H9 (cell line): ENCODE measurements around the gene EEIG2. TPM values are rescaled to one million over a fixed set of nuclear protein-coding genes. Genes with fewer than 3 reads are reported as not detected.

Experiments
- DNase-seq: peaks from one replicate; pipeline ENCODE4 v3.0.0-alpha.2; 2017
- H2AFZ ChIP-seq: one replicate; pipeline ENCODE4 v1.6.1; 2013; ENCODE audit warnings: mild to moderate bottlenecking, low read length, control low read depth, moderate library complexity
- H2AK5ac ChIP-seq: 2 replicates; pipeline ENCODE4 v1.6.1; 2013; ENCODE audit warnings: low read length, control low read depth, mixed read lengths; ENCODE audit not compliant: insufficient read length
- H2BK120ac ChIP-seq: one replicate; pipeline ENCODE4 v1.6.1; 2013; ENCODE audit warnings: low read depth, mild to moderate bottlenecking, low read length, control low read depth, inconsistent platforms; ENCODE audit not compliant: poor library complexity, severe bottlenecking
- H2BK12ac ChIP-seq: 2 replicates; pipeline ENCODE4 v1.6.1; 2013; ENCODE audit warnings: low read length, control low read depth, mixed read lengths, low read depth; ENCODE audit not compliant: insufficient read length
- H2BK15ac ChIP-seq: 2 replicates; pipeline ENCODE4 v1.6.1; 2013; ENCODE audit warnings: low read depth, low read length, control low read depth
- H2BK20ac ChIP-seq: one replicate; pipeline ENCODE4 v1.6.1; 2013; ENCODE audit warnings: low read depth, mild to moderate bottlenecking, low read length, control low read depth, inconsistent platforms; ENCODE audit not compliant: poor library complexity, severe bottlenecking
- H2BK5ac ChIP-seq: 2 replicates; pipeline ENCODE4 v1.6.1; 2013; ENCODE audit warnings: low read length, control low read depth, mixed read lengths; ENCODE audit not compliant: insufficient read length
- H3K14ac ChIP-seq: 2 replicates; pipeline ENCODE4 v1.6.1; 2013; ENCODE audit warnings: low read length, control low read depth; ENCODE audit not compliant: insufficient read depth
- H3K18ac ChIP-seq: 2 replicates; pipeline ENCODE4 v1.6.1; 2013; ENCODE audit warnings: low read depth, mild to moderate bottlenecking, mixed read lengths, low read length, control low read depth; ENCODE audit not compliant: insufficient read length
- H3K23ac ChIP-seq: 2 replicates; pipeline ENCODE4 v1.6.1; 2013; ENCODE audit warnings: low read length, control low read depth, mixed read lengths, low read depth; ENCODE audit not compliant: insufficient read length
- H3K23me2 ChIP-seq: 2 replicates; pipeline ENCODE4 v1.6.1; 2013; ENCODE audit warnings: low read depth, mild to moderate bottlenecking, mixed read lengths, low read length, control low read depth; ENCODE audit not compliant: insufficient read length, poor library complexity, severe bottlenecking
- H3K27ac ChIP-seq: 2 replicates; pipeline ENCODE4 v1.5.1; 2013; ENCODE audit warnings: low read length, control low read depth, mixed read lengths, low read depth; ENCODE audit not compliant: insufficient read length
- H3K27me3 ChIP-seq: 2 replicates; pipeline ENCODE4 v1.6.1; 2013; ENCODE audit warnings: low read length, control low read depth, inconsistent platforms; ENCODE audit not compliant: insufficient read depth
- H3K4ac ChIP-seq: 2 replicates; pipeline ENCODE4 v1.6.1; 2013; ENCODE audit warnings: low read depth, mild to moderate bottlenecking, control low read depth, inconsistent platforms, low read length, moderate library complexity
- H3K4me1 ChIP-seq: 2 replicates; pipeline ENCODE4 v1.6.1; 2013; ENCODE audit warnings: low read length, control low read depth, inconsistent platforms; ENCODE audit not compliant: insufficient read depth
- H3K4me2 ChIP-seq: 2 replicates; pipeline ENCODE4 v1.6.1; 2013; ENCODE audit warnings: low read length, control low read depth, mixed read lengths; ENCODE audit not compliant: insufficient read length, insufficient read depth
- H3K56ac ChIP-seq: 2 replicates; pipeline ENCODE4 v1.6.1; 2013; ENCODE audit warnings: low read depth, mild to moderate bottlenecking, mixed read lengths, low read length, control low read depth; ENCODE audit not compliant: insufficient read length
- H3K79me1 ChIP-seq: 2 replicates; pipeline ENCODE4 v1.6.1; 2013; ENCODE audit warnings: low read depth, mild to moderate bottlenecking, moderate library complexity, low read length, control low read depth, inconsistent platforms; ENCODE audit not compliant: insufficient read depth, poor library complexity, severe bottlenecking
- H3K79me2 ChIP-seq: 2 replicates; pipeline ENCODE4 v1.6.1; 2013; ENCODE audit warnings: low read length, control low read depth, inconsistent platforms; ENCODE audit not compliant: insufficient read depth
- H3K9ac ChIP-seq: 2 replicates; pipeline ENCODE4 v1.6.1; 2013; ENCODE audit warnings: low read length, control low read depth, mixed read lengths; ENCODE audit not compliant: insufficient read length; ENCODE audit errors: extremely low read depth
- H3K9me3 ChIP-seq: one replicate; pipeline ENCODE4 v1.6.1; 2013; ENCODE audit warnings: low read depth, low read length, inconsistent platforms; ENCODE audit not compliant: control insufficient read depth
- H3T11ph ChIP-seq: one replicate; pipeline ENCODE4 v1.6.1; 2013; ENCODE audit warnings: mild to moderate bottlenecking, low read length, control low read depth, inconsistent platforms
- H4K20me1 ChIP-seq: one replicate; pipeline ENCODE4 v1.6.1; 2013; ENCODE audit not compliant: control insufficient read depth, insufficient read length, insufficient read depth
- H4K5ac ChIP-seq: 2 replicates; pipeline ENCODE4 v1.6.1; 2013; ENCODE audit warnings: low read depth, mild to moderate bottlenecking, mixed read lengths, low read length, control low read depth; ENCODE audit not compliant: insufficient read length
- H4K8ac ChIP-seq: replicated peaks from 2 replicates; pipeline ENCODE4 v1.6.1; 2013; ENCODE audit warnings: low read length, control low read depth, mixed read lengths, low read depth; ENCODE audit not compliant: insufficient read length
- H4K91ac ChIP-seq: 2 replicates; pipeline ENCODE4 v1.6.1; 2013; ENCODE audit warnings: low read depth, mild to moderate bottlenecking, moderate library complexity, mixed read lengths, low read length, control low read depth; ENCODE audit not compliant: insufficient read length
- H3K27ac Mint-ChIP-seq, 3 experiments: 2 replicates in 2 of 3; 3 replicates in 1 of 3; pipeline ENCODE4 v1.8.0; 2020 to 2021; ENCODE audit warnings: mixed read lengths in 3 of 3, mild to moderate bottlenecking in 1 of 3, moderate library complexity in 1 of 3
- H3K27me3 Mint-ChIP-seq: 2 replicates; pipeline ENCODE4 v1.8.0; 2021; ENCODE audit warnings: low read depth, mild to moderate bottlenecking, moderate library complexity, mixed read lengths
- H3K36me3 Mint-ChIP-seq, 3 experiments: 2 replicates in 2 of 3; 3 replicates in 1 of 3; pipeline ENCODE4 v1.8.0; 2020 to 2021; ENCODE audit warnings: low read depth in 3 of 3, mixed read lengths in 3 of 3; ENCODE audit not compliant: insufficient read depth in 1 of 3
- H3K4me1 Mint-ChIP-seq, 2 experiments: 2 replicates each; pipeline ENCODE4 v1.8.0; 2020; ENCODE audit warnings: mixed read lengths in 2 of 2
- H3K4me3 Mint-ChIP-seq, 2 experiments: 2 replicates in 1 of 2; 3 replicates in 1 of 2; pipeline ENCODE4 v1.8.0; 2020 to 2021; ENCODE audit warnings: mild to moderate bottlenecking in 2 of 2, mixed read lengths in 2 of 2, moderate library complexity in 1 of 2
- H3K9me3 Mint-ChIP-seq, 2 experiments: 2 replicates in 1 of 2; 3 replicates in 1 of 2; pipeline ENCODE4 v1.8.0; 2020; ENCODE audit warnings: mild to moderate bottlenecking in 2 of 2, mixed read lengths in 2 of 2, moderate library complexity in 1 of 2
- WGBS: extraction: QIAGEN DNeasy Blood & Tissue Kit; methylation state at CpG from one replicate; pipeline ENCODE4 v1.1.7; 2013; ENCODE audit warnings: missing lambda C conversion rate, low lambda C conversion rate, mixed read lengths; ENCODE audit not compliant: insufficient read length; ENCODE audit errors: extremely low coverage; 5-methylcytosine and 5-hydroxymethylcytosine counted together
- total RNA-seq: library from RNA; stranded (reverse); gene quantifications from 2 replicates; pipeline ENCODE4 v1.2.1, GENCODE V29; 2021
- TF ChIP-seq, protein P1 (sequence below): fragments of 200-600 bp; sonication (generic); conservative IDR thresholded peaks from 3 replicates; pipeline ENCODE4 v1.8.0; 2021; ENCODE audit warnings: antibody characterized with exemption, mild to moderate bottlenecking

The EEIG2 gene
- total RNA-seq, 1 experiment from 2014 or later, result 17.0 TPM

DNA sequence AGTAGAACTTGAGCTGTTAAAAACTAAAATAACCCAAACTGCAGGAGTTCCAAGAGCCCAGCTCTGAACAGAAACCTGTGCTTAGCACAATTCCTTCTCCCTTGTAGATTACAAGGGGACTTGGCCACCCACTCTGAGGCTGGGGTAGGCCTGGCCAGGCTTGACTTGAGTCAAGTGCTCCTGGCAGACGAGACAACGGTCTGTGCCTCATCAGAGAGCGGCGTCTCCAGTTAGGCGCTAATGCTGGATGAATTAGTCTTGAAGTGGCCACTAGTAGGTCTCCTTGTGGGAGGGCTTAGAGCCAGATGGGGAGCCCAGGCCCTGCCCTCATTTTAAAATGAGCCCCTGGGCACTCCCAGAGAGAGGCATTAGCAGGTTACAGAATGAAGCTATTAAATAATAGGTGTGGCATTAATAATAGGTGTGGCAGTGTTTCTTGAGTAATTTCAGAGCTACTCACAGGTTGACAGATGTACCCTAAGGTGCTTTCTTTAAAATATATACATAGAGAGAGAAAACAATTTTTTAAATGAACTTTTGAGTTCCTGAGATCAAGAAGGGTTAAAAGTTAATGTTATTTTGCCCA is 1.1 kb downstream of the EEIG2 start:
- Histone ChIP-seq H2AFZ (no peak overlapping the region), H2BK5ac (no peak overlapping the region), H3K23ac (no peak overlapping the region), H4K8ac (no peak overlapping the region), H3K27me3 (no peaks in the 10 kb centered on the region), H3K4ac (no peak overlapping the region), H3K56ac (no peak overlapping the region), H3K27ac (no peak overlapping the region), H3K23me2 (peaks cover 6% of the 10 kb centered on the region), H3K4me1 (peaks cover 5% of the 10 kb centered on the region; the same call in 1 of the 2 replicates), H2BK20ac (no peak overlapping the region), H3K9me3 (no peaks in the 10 kb centered on the region), H2BK120ac (no peak overlapping the region), H3K4me2 (peak overlapping the region; percentile 82), H3K79me2 (peaks cover 6% of the 10 kb centered on the region; the same call in 1 of the 2 replicates), H4K5ac (no peak overlapping the region), H3K9ac (no peak overlapping the region), H3K14ac (no peak overlapping the region), H4K91ac (no peak overlapping the region), H4K20me1 (no peaks in the 10 kb centered on the region), H3K79me1 (no peaks in the 10 kb centered on the region), H2BK12ac (no peak overlapping the region), H3K18ac (no peak overlapping the region), H2AK5ac (no peak overlapping the region), H3T11ph (no peak overlapping the region), H2BK15ac (no peak overlapping the region)
- Mint-ChIP-seq H3K4me3 (peak overlapping the region; percentile 81 to 95), H3K9me3 (no peaks in the 10 kb centered on the region), H3K27me3 (no peaks in the 10 kb centered on the region), H3K27ac (peak overlapping the region in 1 of 3 experiments; percentile 94; a peak in 3 of 7 replicates), H3K36me3 (no peaks in the 10 kb centered on the region; a peak in 1 of 7 replicates), H3K4me1 (peaks cover 25 to 29% of the 10 kb centered on the region in 2 experiments)
- TF ChIP-seq, protein P1, sequence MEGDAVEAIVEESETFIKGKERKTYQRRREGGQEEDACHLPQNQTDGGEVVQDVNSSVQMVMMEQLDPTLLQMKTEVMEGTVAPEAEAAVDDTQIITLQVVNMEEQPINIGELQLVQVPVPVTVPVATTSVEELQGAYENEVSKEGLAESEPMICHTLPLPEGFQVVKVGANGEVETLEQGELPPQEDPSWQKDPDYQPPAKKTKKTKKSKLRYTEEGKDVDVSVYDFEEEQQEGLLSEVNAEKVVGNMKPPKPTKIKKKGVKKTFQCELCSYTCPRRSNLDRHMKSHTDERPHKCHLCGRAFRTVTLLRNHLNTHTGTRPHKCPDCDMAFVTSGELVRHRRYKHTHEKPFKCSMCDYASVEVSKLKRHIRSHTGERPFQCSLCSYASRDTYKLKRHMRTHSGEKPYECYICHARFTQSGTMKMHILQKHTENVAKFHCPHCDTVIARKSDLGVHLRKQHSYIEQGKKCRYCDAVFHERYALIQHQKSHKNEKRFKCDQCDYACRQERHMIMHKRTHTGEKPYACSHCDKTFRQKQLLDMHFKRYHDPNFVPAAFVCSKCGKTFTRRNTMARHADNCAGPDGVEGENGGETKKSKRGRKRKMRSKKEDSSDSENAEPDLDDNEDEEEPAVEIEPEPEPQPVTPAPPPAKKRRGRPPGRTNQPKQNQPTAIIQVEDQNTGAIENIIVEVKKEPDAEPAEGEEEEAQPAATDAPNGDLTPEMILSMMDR, result peak; percentile 17; the same call in 1 of the 3 replicates
- WGBS, result no CpG with 5 or more reads among the region's 5 CpGs
- peak; percentile 81 for DNase-seq
